Osteoblast (primary cell): ENCODE data around the gene LPIN1. TPM values are rescaled to one million over a fixed set of nuclear protein-coding genes. Genes with fewer than 3 reads are reported as not detected.
A peak's percentile ranks its signal among the peaks of the same experiment; 100 is the strongest.

Experiments
- DNase-seq: peaks from one replicate; pipeline ENCODE4 v3.0.0; 2011; ENCODE audit warnings: low spot score, mixed read lengths; ENCODE audit not compliant: insufficient read length; ENCODE audit errors: missing footprints
- H2AFZ ChIP-seq: 2 replicates; pipeline ENCODE4 v1.6.0; 2011; ENCODE audit warnings: mild to moderate bottlenecking, low read length
- H3K27ac ChIP-seq: 2 replicates; pipeline ENCODE4 v1.5.1; 2011; ENCODE audit warnings: mild to moderate bottlenecking, low read depth, low read length, moderate library complexity
- H3K27me3 ChIP-seq: 2 replicates; pipeline ENCODE4 v1.6.0; 2012; ENCODE audit warnings: mild to moderate bottlenecking, control low read depth, inconsistent platforms, low read length, moderate library complexity; ENCODE audit not compliant: insufficient read depth
- H3K36me3 ChIP-seq: 2 replicates; pipeline ENCODE4 v1.5.1; 2011; ENCODE audit warnings: mild to moderate bottlenecking, low read length, control low read depth, moderate library complexity; ENCODE audit not compliant: insufficient read depth
- H3K4me1 ChIP-seq: 2 replicates; pipeline ENCODE4 v1.5.1; 2011; ENCODE audit warnings: mild to moderate bottlenecking, low read length, control low read depth, moderate library complexity; ENCODE audit not compliant: insufficient read depth
- H3K4me2 ChIP-seq: 2 replicates; pipeline ENCODE4 v1.6.0; 2011; ENCODE audit warnings: mild to moderate bottlenecking, low read length; ENCODE audit not compliant: insufficient read depth
- H3K4me3 ChIP-seq: fragments of 200-600 bp; sonication (generic); 3 replicates; pipeline ENCODE4 v1.5.1; 2012; ENCODE audit warnings: mild to moderate bottlenecking, low read length, inconsistent platforms; ENCODE audit not compliant: insufficient read depth
- H3K79me2 ChIP-seq: 2 replicates; pipeline ENCODE4 v1.6.0; 2012; ENCODE audit warnings: mild to moderate bottlenecking, low read length, control low read depth, inconsistent platforms; ENCODE audit not compliant: insufficient read depth
- H3K9me3 ChIP-seq: 2 replicates; pipeline ENCODE4 v1.5.1; 2011; ENCODE audit warnings: low read depth, low read length, control low read depth
- H4K20me1 ChIP-seq: 2 replicates; pipeline ENCODE4 v1.6.0; 2012; ENCODE audit warnings: mild to moderate bottlenecking, low read length, control low read depth; ENCODE audit not compliant: insufficient read depth
- total RNA-seq: library from RNA; depleted of rRNA; stranded (reverse); fragments of >200 nt; gene quantifications from 2 replicates; pipeline ENCODE4 v1.2.3, GENCODE V29; 2012
- TF ChIP-seq, protein P1 (sequence below): IDR thresholded peaks from 2 replicates; pipeline ENCODE4 v1.5.1; 2011; ENCODE audit warnings: mild to moderate bottlenecking, low read depth, low read length, moderate library complexity; ENCODE audit errors: extremely low read depth

LPIN1 gene
- total RNA-seq, 1 donor: 117 TPM

GRCh38 chr2:11778416-11778815, 32.0 kb downstream of the LPIN1 start:
- Histone ChIP-seq H3K27ac (no peak overlapping the region), H3K27me3 (no peaks in the 10 kb centered on the region), H3K4me2 (no peak overlapping the region), H3K36me3 (peaks cover 31% of the 10 kb centered on the region), H3K4me1 (peaks cover 18% of the 10 kb centered on the region), H3K4me3 (no peak overlapping the region), H4K20me1 (no peaks in the 10 kb centered on the region), H3K79me2 (peaks cover 2% of the 10 kb centered on the region), H2AFZ (no peak overlapping the region), H3K9me3 (no peaks in the 10 kb centered on the region)
- DNase-seq: no peak
- TF ChIP-seq, protein P1, sequence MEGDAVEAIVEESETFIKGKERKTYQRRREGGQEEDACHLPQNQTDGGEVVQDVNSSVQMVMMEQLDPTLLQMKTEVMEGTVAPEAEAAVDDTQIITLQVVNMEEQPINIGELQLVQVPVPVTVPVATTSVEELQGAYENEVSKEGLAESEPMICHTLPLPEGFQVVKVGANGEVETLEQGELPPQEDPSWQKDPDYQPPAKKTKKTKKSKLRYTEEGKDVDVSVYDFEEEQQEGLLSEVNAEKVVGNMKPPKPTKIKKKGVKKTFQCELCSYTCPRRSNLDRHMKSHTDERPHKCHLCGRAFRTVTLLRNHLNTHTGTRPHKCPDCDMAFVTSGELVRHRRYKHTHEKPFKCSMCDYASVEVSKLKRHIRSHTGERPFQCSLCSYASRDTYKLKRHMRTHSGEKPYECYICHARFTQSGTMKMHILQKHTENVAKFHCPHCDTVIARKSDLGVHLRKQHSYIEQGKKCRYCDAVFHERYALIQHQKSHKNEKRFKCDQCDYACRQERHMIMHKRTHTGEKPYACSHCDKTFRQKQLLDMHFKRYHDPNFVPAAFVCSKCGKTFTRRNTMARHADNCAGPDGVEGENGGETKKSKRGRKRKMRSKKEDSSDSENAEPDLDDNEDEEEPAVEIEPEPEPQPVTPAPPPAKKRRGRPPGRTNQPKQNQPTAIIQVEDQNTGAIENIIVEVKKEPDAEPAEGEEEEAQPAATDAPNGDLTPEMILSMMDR: no peak

DNA sequence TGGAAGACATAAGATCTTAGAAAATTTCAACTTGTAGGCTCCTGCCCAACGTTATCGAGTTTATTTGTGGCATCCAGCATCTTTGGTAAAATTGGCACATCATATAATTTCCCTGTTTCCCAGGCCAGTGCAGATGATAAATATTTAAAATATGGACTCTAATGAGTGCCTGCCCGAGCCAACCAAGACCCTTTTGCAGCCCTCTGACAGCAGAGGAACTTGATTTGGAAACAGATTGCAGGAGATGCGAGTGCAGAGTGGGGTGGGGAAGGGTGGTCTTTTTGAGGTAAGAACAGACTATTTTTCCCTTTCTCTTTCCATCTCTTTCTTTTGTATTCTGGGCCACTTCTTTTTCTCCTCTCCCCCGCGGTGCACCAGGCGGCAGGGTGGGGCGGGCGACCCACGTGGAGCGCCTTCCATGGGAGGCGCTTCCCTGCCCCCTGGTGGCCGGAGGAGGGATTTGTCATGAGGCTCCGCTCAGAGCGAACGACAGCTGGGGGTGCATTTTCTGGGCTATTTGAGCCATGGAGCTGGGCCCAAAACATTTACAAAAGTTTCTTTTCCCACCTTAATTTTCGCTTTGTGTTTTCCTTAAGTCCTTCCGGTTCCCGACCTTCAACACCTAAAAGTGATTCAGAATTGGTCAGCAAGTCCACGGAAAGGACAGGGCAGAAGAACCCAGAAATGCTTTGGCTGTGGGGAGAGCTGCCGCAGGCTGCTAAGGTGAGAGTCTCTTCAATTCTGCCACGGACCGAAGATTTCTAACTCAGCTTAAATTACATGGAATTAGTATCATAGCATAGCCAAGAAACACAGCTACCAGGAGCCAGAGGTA, 32.7 kb downstream of the LPIN1 start:
- Histone ChIP-seq H3K4me1 (peaks cover 17% of the 10 kb centered on the region), H2AFZ (peak overlapping the region; percentile 62), H3K27me3 (no peaks in the 10 kb centered on the region), H3K79me2 (peaks cover 2% of the 10 kb centered on the region), H3K9me3 (no peaks in the 10 kb centered on the region), H3K4me3 (peak overlapping the region; percentile 60), H4K20me1 (no peaks in the 10 kb centered on the region), H3K4me2 (peak overlapping the region; percentile 79), H3K36me3 (peaks cover 35% of the 10 kb centered on the region), H3K27ac (no peak overlapping the region)
- TF ChIP-seq, protein P1: peak; percentile 88
- DNase-seq: peak; percentile 91

- TF ChIP-seq, protein P1: no peak
- Histone ChIP-seq H3K27me3 (no peaks in the 10 kb centered on the region), H3K4me3 (no peak overlapping the region), H3K36me3 (peaks cover 47% of the 10 kb centered on the region), H3K27ac (no peak overlapping the region), H3K4me1 (peaks cover 4% of the 10 kb centered on the region), H3K4me2 (no peak overlapping the region), H2AFZ (no peak overlapping the region), H3K9me3 (no peaks in the 10 kb centered on the region), H4K20me1 (no peaks in the 10 kb centered on the region), H3K79me2 (peaks cover 2% of the 10 kb centered on the region)
- no peak for DNase-seq
Observed at GRCh38 chr2:11781602-11782001, 35.2 kb downstream of the LPIN1 start.

DNA sequence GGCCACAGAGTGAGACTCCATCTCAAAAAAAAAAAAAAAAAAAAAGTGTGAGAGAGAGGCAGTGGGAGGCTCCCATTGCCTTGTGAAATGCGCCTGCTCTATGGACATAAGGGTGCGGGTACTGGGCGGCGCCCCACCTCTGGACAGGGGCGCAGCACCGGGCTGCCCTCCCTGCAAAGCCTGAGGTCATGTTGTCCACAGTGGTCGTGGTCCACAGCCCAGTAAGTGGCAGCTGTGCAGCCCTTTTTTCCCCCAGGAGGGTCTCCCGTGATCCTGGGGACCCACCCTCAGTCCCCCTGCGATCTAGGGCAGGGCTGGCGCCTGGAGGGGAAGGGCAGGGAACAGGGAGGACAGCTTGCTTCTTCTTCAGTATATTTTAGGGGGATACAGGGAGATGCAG, 37.8 kb downstream of the LPIN1 start:
- TF ChIP-seq, protein P1: no peak
- Histone ChIP-seq H3K4me2 (peak overlapping the region; percentile 81), H4K20me1 (no peaks in the 10 kb centered on the region), H3K9me3 (no peaks in the 10 kb centered on the region), H3K36me3 (peaks cover 52% of the 10 kb centered on the region), H3K4me1 (no peaks in the 10 kb centered on the region), H2AFZ (peak overlapping the region; percentile 68), H3K79me2 (no peaks in the 10 kb centered on the region), H3K4me3 (no peak overlapping the region), H3K27me3 (no peaks in the 10 kb centered on the region), H3K27ac (no peak overlapping the region)
- no peak for DNase-seq
